ENCODE data around the gene SYNDIG1L. TPM values are rescaled to one million over a fixed set of nuclear protein-coding genes. Genes with fewer than 3 reads are reported as not detected.

Gene SYNDIG1L
- total RNA-seq, 3 donors from 2014 or later: 0.33 to 1.0 (median 0.64) TPM

DNA sequence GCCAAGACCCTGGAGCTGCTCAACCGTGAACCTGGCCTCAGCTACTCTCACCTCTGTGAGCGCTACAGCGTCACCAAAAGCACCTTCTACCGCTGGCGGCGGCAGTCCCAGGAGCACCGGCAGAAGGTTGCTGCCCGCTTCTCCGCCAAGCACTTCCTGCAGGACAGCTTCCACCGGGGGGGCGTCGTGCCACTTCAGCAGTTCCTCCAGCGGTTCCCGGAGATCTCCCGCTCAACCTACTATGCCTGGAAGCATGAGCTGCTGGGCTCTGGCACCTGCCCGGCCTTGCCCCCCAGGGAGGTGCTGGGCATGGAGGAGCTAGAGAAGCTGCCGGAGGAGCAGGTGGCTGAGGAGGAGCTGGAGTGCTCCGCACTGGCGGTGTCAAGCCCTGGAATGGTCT is 68.4 kb downstream of the SYNDIG1L start:
- TF ChIP-seq POLR2A (IDR thresholded peaks at IDR 0.05) (no peak), CTCF (IDR thresholded peaks at IDR 0.05) (no peak), POLR2AphosphoS5 (IDR thresholded peaks at IDR 0.05) (no peak)
- DNase-seq (ENCODE audit: low spot score in 2 of 2): no peak
- Histone ChIP-seq H3K9me3 (no peaks in the 10 kb centered on the region), H3K36me3 (no peaks in the 10 kb centered on the region), H3K4me3 (no peak overlapping the region), H3K27ac (no peak overlapping the region), H3K27me3 (no peaks in the 10 kb centered on the region), H3K4me1 (no peaks in the 10 kb centered on the region)
- intact Hi-C loops (cut with DNase I; ENCODE audit: low total_unique reads): loop anchor here (10.0 kb wide), 1 partner anchor 127 kb away; no protein-coding TSS in a partner anchor

DNA sequence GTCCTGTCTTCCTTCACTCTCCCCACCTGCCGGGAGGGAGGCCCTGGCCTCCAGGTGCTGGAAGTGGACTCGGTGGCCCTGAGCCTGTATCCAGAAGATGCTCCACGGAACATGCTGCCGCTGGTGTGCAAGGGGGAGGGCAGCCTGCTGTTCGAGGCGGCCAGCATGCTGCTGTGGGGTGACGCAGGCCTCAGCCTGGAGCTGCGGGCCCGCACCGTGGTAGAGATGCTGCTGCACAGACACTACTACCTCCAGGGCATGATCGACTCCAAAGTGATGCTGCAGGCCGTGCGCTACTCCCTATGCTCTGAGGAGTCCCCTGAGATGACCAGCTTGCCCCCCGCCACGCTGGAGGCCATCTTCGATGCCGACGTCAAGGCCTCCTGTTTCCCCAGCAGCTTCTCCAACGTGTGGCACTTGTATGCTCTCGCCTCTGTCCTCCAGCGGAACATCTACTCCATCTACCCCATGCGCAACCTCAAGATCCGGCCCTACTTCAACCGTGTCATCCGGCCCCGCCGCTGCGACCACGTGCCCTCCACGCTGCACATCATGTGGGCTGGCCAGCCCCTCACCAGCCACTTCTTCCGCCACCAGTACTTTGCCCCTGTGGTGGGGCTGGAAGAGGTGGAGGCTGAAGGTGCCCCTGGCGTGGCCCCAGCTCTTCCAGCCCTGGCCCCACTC is 69.0 kb downstream of the SYNDIG1L start:
- no peaks in the 10 kb centered on the region for H3K27me3 ChIP-seq
- no peak for TF ChIP-seq POLR2AphosphoS5 (IDR thresholded peaks at IDR 0.05)
- TF ChIP-seq POLR2A (IDR thresholded peaks at IDR 0.05): no peak
- TF ChIP-seq CTCF (IDR thresholded peaks at IDR 0.05): no peak
- DNase-seq (ENCODE audit: low spot score in 2 of 2): no peak
- H3K4me3 ChIP-seq: no peak overlapping the region
- H3K4me1 ChIP-seq: no peaks in the 10 kb centered on the region
- no peak overlapping the region for H3K27ac ChIP-seq
- H3K36me3 ChIP-seq: no peaks in the 10 kb centered on the region
- H3K9me3 ChIP-seq: no peaks in the 10 kb centered on the region
- intact Hi-C loops (cut with DNase I; ENCODE audit: low total_unique reads): loop anchor here (10.0 kb wide), 1 partner anchor 128 kb away; no protein-coding TSS in a partner anchor

Other genes starting within 250 kb of the SYNDIG1L start
- not detected for gene VSX2, start 186.8 kb downstream of the SYNDIG1L start, total RNA-seq
- 10 to 100 TPM; 38.2 to 57.0 (median 54.7) TPM for gene ABCD4, start 123.3 kb downstream of the SYNDIG1L start, total RNA-seq
- gene VRTN, start 77.7 kb downstream of the SYNDIG1L start, total RNA-seq: not detected
- 100 to 1,000 TPM; 277 to 663 (median 594) TPM for gene NPC2, start 67.1 kb upstream of the SYNDIG1L start, total RNA-seq
- 10 to 100 TPM; 17.3 to 31.8 (median 21.3) TPM for gene ISCA2, start 67.6 kb upstream of the SYNDIG1L start, total RNA-seq
- gene LTBP2, start 186.0 kb upstream of the SYNDIG1L start, total RNA-seq: 10 to 100 TPM; 34.7 to 91.1 (median 79.0) TPM